ENCODE results near the gene NBEAL2.

The NBEAL2 gene

GRCh38 chr3:46978985-46979944 is at the start of gene NBEAL2:
Gene NBEAL2 (plus strand): TSS chr3:46979666. CDS start chr3:46979862, 196 bp downstream.
- DNase-seq (ENCODE audit: low spot score), result peak; percentile 94

GRCh38 chr3:46930166-46930944 is 49.1 kb upstream of the NBEAL2 start:
- no peak for DNase-seq (ENCODE audit: low spot score)

- no peak for DNase-seq (ENCODE audit: low spot score)
Measured at GRCh38 chr3:46930945-46931403, 48.5 kb upstream of the NBEAL2 start.

GRCh38 chr3:46931631-46932331 is 47.7 kb upstream of the NBEAL2 start:
- no peak for DNase-seq (ENCODE audit: low spot score)

GRCh38 chr3:46932455-46933225 is 46.8 kb upstream of the NBEAL2 start:
- no peak for DNase-seq (ENCODE audit: low spot score)

- DNase-seq (ENCODE audit: low spot score), result no peak
Measured at GRCh38 chr3:46933261-46933660, 46.2 kb upstream of the NBEAL2 start.

- no peak for DNase-seq (ENCODE audit: low spot score)
Measured at GRCh38 chr3:46934072-46934471, 45.4 kb upstream of the NBEAL2 start.

GRCh38 chr3:46934498-46935167 is 44.8 kb upstream of the NBEAL2 start:
- no peak for DNase-seq (ENCODE audit: low spot score)

- no peak for DNase-seq (ENCODE audit: low spot score)
Measured at GRCh38 chr3:46935168-46935858, 44.2 kb upstream of the NBEAL2 start.

- DNase-seq (ENCODE audit: low spot score), result no peak
Measured at GRCh38 chr3:46935989-46936558, 43.4 kb upstream of the NBEAL2 start.

GRCh38 chr3:46936733-46937250 is 42.7 kb upstream of the NBEAL2 start:
- DNase-seq (ENCODE audit: low spot score), result no peak

GRCh38 chr3:46938118-46938517 is 41.3 kb upstream of the NBEAL2 start:
- no peak for DNase-seq (ENCODE audit: low spot score)

GRCh38 chr3:46939578-46940445 is 39.7 kb upstream of the NBEAL2 start:
- DNase-seq (ENCODE audit: low spot score), result no peak

- DNase-seq (ENCODE audit: low spot score), result no peak
Measured at GRCh38 chr3:46942076-46942475, 37.4 kb upstream of the NBEAL2 start.

- no peak for DNase-seq (ENCODE audit: low spot score)
Measured at GRCh38 chr3:46942481-46943236, 36.8 kb upstream of the NBEAL2 start.

GRCh38 chr3:46943237-46944187 is 36.0 kb upstream of the NBEAL2 start:
- no peak for DNase-seq (ENCODE audit: low spot score)

- no peak for DNase-seq (ENCODE audit: low spot score)
Measured at GRCh38 chr3:46944191-46944590, 35.3 kb upstream of the NBEAL2 start.

Measured in ecto neural progenitor cell (in vitro differentiated cells).